ENCODE results near the gene H1-8.
"Not testable (repeated sequence)": the region's sequence is repeated elsewhere in the genome, so short reads cannot be mapped to it uniquely, and the experiment has no call there.

H1-8 gene

GRCh38 chr3:129515108-129515820 lies 27.7 kb upstream of the H1-8 start:
- DNase-seq = not testable (repeated sequence)

GRCh38 chr3:129515821-129516432 lies 27.0 kb upstream of the H1-8 start:
- DNase-seq = not testable (repeated sequence)

GRCh38 chr3:129517516-129517915 lies 25.5 kb upstream of the H1-8 start:
- DNase-seq = no peak

- no peak for DNase-seq
These were observed 24.9 kb upstream of the H1-8 start for GRCh38 chr3:129518038-129518561.

- DNase-seq = no peak
These were observed 24.4 kb upstream of the H1-8 start for GRCh38 chr3:129518581-129518980.

GRCh38 chr3:129519449-129519848 lies 23.5 kb upstream of the H1-8 start:
- DNase-seq = no peak

GRCh38 chr3:129519896-129520715 lies 22.9 kb upstream of the H1-8 start:
- no peak for DNase-seq

- DNase-seq = no peak
These were observed 22.0 kb upstream of the H1-8 start for GRCh38 chr3:129520960-129521359.

GRCh38 chr3:129521611-129522010 lies 21.4 kb upstream of the H1-8 start:
- peak; percentile 64 for DNase-seq

GRCh38 chr3:129522953-129523352 lies 20.0 kb upstream of the H1-8 start:
- DNase-seq = no peak

GRCh38 chr3:129524081-129524480 lies 18.9 kb upstream of the H1-8 start:
- no peak for DNase-seq

- no peak for DNase-seq
These were observed 17.5 kb upstream of the H1-8 start for GRCh38 chr3:129525341-129525968.

GRCh38 chr3:129526121-129526900 lies 16.7 kb upstream of the H1-8 start:
- no peak for DNase-seq

GRCh38 chr3:129527262-129527661 lies 15.7 kb upstream of the H1-8 start:
- no peak for DNase-seq

- DNase-seq = no peak
These were observed 14.3 kb upstream of the H1-8 start, which contains the start of gene RHO for GRCh38 chr3:129528589-129529100. Gene RHO (plus strand): TSS chr3:129528639. CDS start chr3:129528734, 95 bp downstream.

- no peak for DNase-seq
These were observed 13.4 kb upstream of the H1-8 start for GRCh38 chr3:129529436-129530210.

GRCh38 chr3:129530251-129530791 lies 12.7 kb upstream of the H1-8 start:
- no peak for DNase-seq

- no peak for DNase-seq
These were observed 12.2 kb upstream of the H1-8 start for GRCh38 chr3:129530821-129531220.

GRCh38 chr3:129531699-129532098 lies 11.3 kb upstream of the H1-8 start:
- DNase-seq = no peak

GRCh38 chr3:129532261-129532660 lies 10.7 kb upstream of the H1-8 start:
- DNase-seq = no peak

- DNase-seq = no peak
These were observed 9.6 kb upstream of the H1-8 start for GRCh38 chr3:129533406-129533805.

All from NCI-H2171 (cell line).